ENCODE results near the gene ADCY3. TPM values are rescaled to one million over a fixed set of nuclear protein-coding genes. Genes with fewer than 3 reads are reported as not detected.

Gene ADCY3
- total and polyA plus RNA-seq, 9 of the 15 experiments (the other 6 are each of a cell fraction or from before 2014, with no cell fraction given) = 1.5 to 54.8 (median 26.3) TPM

DNA sequence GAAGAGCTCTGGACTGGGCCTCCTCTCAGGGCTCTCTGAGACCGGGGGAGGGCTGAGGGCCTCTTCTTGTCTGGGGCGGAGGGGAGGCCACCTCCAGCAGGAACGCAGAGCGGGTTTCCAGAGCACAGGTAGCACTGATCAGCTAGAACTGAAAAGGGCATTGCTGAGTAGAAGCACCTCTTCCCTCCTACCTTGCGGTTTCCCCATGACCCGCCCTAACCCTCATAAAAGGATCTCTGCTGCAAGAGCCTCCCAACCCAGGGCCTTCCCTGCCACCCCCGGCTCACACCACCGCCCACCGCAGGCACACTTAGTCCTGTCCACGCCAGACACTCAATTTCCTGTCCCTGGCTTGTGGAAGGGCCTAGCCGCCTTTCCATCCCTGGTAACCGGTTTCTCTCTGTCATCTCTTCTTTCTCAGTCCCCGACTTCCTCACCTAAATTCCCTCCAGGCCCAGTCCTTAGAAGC lies 966 bp downstream of the ADCY3 start (continued):
- TF ChIP-seq ZFP1 (CRISPR knock-in tag; IDR thresholded peaks at IDR 0.05) (no peak), EGR1 (conservative IDR thresholded peaks at IDR 0.05) (peak; percentile 69; the same call in 1 of the 2 replicates), ILK (tag; IDR thresholded peaks at IDR 0.05; ENCODE audit: borderline replicate concordance, low read depth) (no peak), FOXJ3 (CRISPR knock-in tag; IDR thresholded peaks at IDR 0.05) (no peak), GABPA (tag; conservative IDR thresholded peaks at IDR 0.05; ENCODE audit: low read depth) (no peak), ZNF644 (tag; IDR thresholded peaks at IDR 0.05; ENCODE audit: low read depth) (no peak), CEBPG (CRISPR knock-in tag; IDR thresholded peaks at IDR 0.05) (peak; percentile 29; the same call in 1 of the 2 replicates), CEBPG (tag; conservative IDR thresholded peaks at IDR 0.05 in 1 of 2, IDR thresholded peaks at IDR 0.05 in 1 of 2) (no peak), CHD4 (IDR thresholded peaks at IDR 0.05; ENCODE audit: insufficient read depth, insufficient replicate concordance, low read depth, low read length, poor library complexity, severe bottlenecking) (no peak), HNRNPUL1 (IDR thresholded peaks at IDR 0.05; ENCODE audit: low read length) (no peak), RBM34 (IDR thresholded peaks at IDR 0.05; ENCODE audit: borderline replicate concordance, insufficient read depth, low read length) (no peak), TARDBP (IDR thresholded peaks at IDR 0.05) (0 out of 2 replicates have a peak, but pooled peaks have one; percentile 22), ZNF175 (CRISPR knock-in tag; IDR thresholded peaks at IDR 0.05; ENCODE audit: low read depth) (no peak), ZNF589 (CRISPR knock-in tag; IDR thresholded peaks at IDR 0.05; ENCODE audit: low read depth) (peak; percentile 42; the same call in 1 of the 2 replicates), RFX1 (IDR thresholded peaks at IDR 0.05) (no peak), CREM (IDR thresholded peaks at IDR 0.05; ENCODE audit: low read depth) (no peak), EP400 (IDR thresholded peaks at IDR 0.05) (no peak), ARID1B (IDR thresholded peaks at IDR 0.05) (no peak), SMARCA4 (IDR thresholded peaks at IDR 0.05) (0 out of 2 replicates have a peak, but pooled peaks have one; percentile 16), ELF4 (CRISPR knock-in tag; IDR thresholded peaks at IDR 0.05) (0 out of 2 replicates have a peak, but pooled peaks have one; percentile 23), HDAC1 (IDR thresholded peaks at IDR 0.05) (peak in 1 of 2 experiments; percentile 46; a peak in 1 of 4 replicates)
- TF ChIP-seq, protein P1, sequence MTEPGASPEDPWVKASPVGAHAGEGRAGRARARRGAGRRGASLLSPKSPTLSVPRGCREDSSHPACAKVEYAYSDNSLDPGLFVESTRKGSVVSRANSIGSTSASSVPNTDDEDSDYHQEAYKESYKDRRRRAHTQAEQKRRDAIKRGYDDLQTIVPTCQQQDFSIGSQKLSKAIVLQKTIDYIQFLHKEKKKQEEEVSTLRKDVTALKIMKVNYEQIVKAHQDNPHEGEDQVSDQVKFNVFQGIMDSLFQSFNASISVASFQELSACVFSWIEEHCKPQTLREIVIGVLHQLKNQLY (CRISPR knock-in tag; conservative IDR thresholded peaks at IDR 0.05) = no peak
- TF ChIP-seq, protein P2, sequence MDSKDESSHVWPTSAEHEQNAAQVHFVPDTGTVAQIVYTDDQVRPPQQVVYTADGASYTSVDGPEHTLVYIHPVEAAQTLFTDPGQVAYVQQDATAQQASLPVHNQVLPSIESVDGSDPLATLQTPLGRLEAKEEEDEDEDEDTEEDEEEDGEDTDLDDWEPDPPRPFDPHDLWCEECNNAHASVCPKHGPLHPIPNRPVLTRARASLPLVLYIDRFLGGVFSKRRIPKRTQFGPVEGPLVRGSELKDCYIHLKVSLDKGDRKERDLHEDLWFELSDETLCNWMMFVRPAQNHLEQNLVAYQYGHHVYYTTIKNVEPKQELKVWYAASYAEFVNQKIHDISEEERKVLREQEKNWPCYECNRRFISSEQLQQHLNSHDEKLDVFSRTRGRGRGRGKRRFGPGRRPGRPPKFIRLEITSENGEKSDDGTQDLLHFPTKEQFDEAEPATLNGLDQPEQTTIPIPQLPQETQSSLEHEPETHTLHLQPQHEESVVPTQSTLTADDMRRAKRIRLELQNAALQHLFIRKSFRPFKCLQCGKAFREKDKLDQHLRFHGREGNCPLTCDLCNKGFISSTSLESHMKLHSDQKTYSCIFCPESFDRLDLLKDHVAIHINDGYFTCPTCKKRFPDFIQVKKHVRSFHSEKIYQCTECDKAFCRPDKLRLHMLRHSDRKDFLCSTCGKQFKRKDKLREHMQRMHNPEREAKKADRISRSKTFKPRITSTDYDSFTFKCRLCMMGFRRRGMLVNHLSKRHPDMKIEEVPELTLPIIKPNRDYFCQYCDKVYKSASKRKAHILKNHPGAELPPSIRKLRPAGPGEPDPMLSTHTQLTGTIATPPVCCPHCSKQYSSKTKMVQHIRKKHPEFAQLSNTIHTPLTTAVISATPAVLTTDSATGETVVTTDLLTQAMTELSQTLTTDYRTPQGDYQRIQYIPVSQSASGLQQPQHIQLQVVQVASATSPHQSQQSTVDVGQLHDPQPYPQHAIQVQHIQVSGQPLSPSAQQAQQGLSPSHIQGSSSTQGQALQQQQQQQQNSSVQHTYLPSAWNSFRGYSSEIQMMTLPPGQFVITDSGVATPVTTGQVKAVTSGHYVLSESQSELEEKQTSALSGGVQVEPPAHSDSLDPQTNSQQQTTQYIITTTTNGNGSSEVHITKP (IDR thresholded peaks at IDR 0.05; ENCODE audit: partially characterized antibody) = peak; percentile 35
- TF ChIP-seq, protein P3, sequence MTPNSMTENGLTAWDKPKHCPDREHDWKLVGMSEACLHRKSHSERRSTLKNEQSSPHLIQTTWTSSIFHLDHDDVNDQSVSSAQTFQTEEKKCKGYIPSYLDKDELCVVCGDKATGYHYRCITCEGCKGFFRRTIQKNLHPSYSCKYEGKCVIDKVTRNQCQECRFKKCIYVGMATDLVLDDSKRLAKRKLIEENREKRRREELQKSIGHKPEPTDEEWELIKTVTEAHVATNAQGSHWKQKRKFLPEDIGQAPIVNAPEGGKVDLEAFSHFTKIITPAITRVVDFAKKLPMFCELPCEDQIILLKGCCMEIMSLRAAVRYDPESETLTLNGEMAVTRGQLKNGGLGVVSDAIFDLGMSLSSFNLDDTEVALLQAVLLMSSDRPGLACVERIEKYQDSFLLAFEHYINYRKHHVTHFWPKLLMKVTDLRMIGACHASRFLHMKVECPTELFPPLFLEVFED (CRISPR knock-in tag; conservative IDR thresholded peaks at IDR 0.05) = 0 out of 2 replicates have a peak, but pooled peaks have one; percentile 32
- TF ChIP-seq, protein P4, sequence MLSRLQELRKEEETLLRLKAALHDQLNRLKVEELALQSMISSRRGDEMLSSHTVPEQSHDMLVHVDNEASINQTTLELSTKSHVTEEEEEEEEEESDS (CRISPR knock-in tag; IDR thresholded peaks at IDR 0.05) = no peak
